Neural cell (in vitro differentiated cells): Measurements from ENCODE around the gene VAX1. TPM values are rescaled to one million over a fixed set of nuclear protein-coding genes. Genes with fewer than 3 reads are reported as not detected.
A peak's percentile ranks its signal among the peaks of the same experiment; 100 is the strongest.

Experiments
- H2AFZ ChIP-seq: fragments of 200-600, 300-800 bp; sonication (generic), shearing (Covaris generic); 2 replicates; pipeline ENCODE4 v1.6.0; 2014; ENCODE audit warnings: low read depth, mild to moderate bottlenecking, antibody characterized with exemption, low read length, moderate library complexity
- H3F3A ChIP-seq: fragments of 200-600 bp; shearing (Covaris generic); 2 replicates; pipeline ENCODE4 v1.6.1; 2016; ENCODE audit warnings: mild to moderate bottlenecking, moderate library complexity, mixed read lengths, antibody characterized with exemption, low read length; ENCODE audit not compliant: insufficient read depth, poor library complexity, severe bottlenecking
- H3K27ac ChIP-seq: fragments of 200-600, 300-800 bp; sonication (generic), shearing (Covaris generic); 2 replicates; pipeline ENCODE4 v1.5.1; 2014; ENCODE audit warnings: mild to moderate bottlenecking, low read length, moderate library complexity
- H3K27me3 ChIP-seq: fragments of 300-800, 200-600 bp; sonication (generic), shearing (Covaris generic); 2 replicates; pipeline ENCODE4 v1.6.0; 2014; ENCODE audit warnings: mild to moderate bottlenecking, low read depth, low read length, moderate library complexity; ENCODE audit not compliant: insufficient read depth
- H3K36me3 ChIP-seq: fragments of 300-800, 200-600 bp; sonication (generic), shearing (Covaris generic); 2 replicates; pipeline ENCODE4 v1.5.1; 2014; ENCODE audit warnings: mild to moderate bottlenecking, antibody characterized with exemption, low read length, moderate library complexity; ENCODE audit not compliant: insufficient read depth
- H3K4me2 ChIP-seq: fragments of 300-800, 200-600 bp; sonication (generic), shearing (Covaris generic); 2 replicates; pipeline ENCODE4 v1.6.0; 2014; ENCODE audit warnings: mild to moderate bottlenecking, low read length
- H3K4me3 ChIP-seq: fragments of 300-800, 200-600 bp; sonication (generic), shearing (Covaris generic); 2 replicates; pipeline ENCODE4 v1.5.1; 2014; ENCODE audit warnings: mild to moderate bottlenecking, low read length, moderate library complexity
- H3K79me2 ChIP-seq: fragments of 200-600 bp; shearing (Covaris generic); replicated peaks from 2 replicates; pipeline ENCODE4 v1.6.0; 2014; ENCODE audit warnings: mild to moderate bottlenecking, low read length, moderate library complexity; ENCODE audit not compliant: insufficient read depth
- H3K9ac ChIP-seq: fragments of 300-800, 200-600 bp; sonication (generic), shearing (Covaris generic); 2 replicates; pipeline ENCODE4 v1.6.1; 2016; ENCODE audit warnings: mild to moderate bottlenecking, low read length, mixed read lengths
- H3K9me2 ChIP-seq: fragments of 200-600 bp; shearing (Covaris generic); 2 replicates; pipeline ENCODE4 v1.6.1; 2016; ENCODE audit warnings: mild to moderate bottlenecking, low read length, mixed read lengths; ENCODE audit not compliant: insufficient read depth
- H3K9me3 ChIP-seq: fragments of 200-600, 300-800 bp; sonication (generic), shearing (Covaris generic); 2 replicates; pipeline ENCODE4 v1.6.1; 2016; ENCODE audit warnings: mild to moderate bottlenecking, mixed run types, low read length, moderate library complexity, mixed read lengths
- H4K20me1 ChIP-seq: fragments of 200-600 bp; shearing (Covaris generic); 2 replicates; pipeline ENCODE4 v1.6.1; 2016; ENCODE audit warnings: mild to moderate bottlenecking, mixed run types; ENCODE audit not compliant: insufficient read depth
- CTCF ChIP-seq: fragments of 450-650 bp; IDR thresholded peaks from 2 replicates; pipeline ENCODE4 v1.5.1; 2014; ENCODE audit warnings: antibody characterized with exemption, mild to moderate bottlenecking, moderate library complexity; ENCODE audit not compliant: poor library complexity, severe bottlenecking
- EP300 ChIP-seq: fragments of 450-650 bp; conservative IDR thresholded peaks from 2 replicates; pipeline ENCODE4 v1.6.1; 2014; ENCODE audit warnings: antibody characterized with exemption, mild to moderate bottlenecking, moderate library complexity; ENCODE audit not compliant: poor library complexity, severe bottlenecking
- EZH2 ChIP-seq: fragments of 200-600, 300-800 bp; shearing (Covaris generic), sonication (generic); IDR thresholded peaks from 2 replicates; pipeline ENCODE4 v1.6.1; 2014; ENCODE audit warnings: antibody characterized with exemption, low read length, borderline replicate concordance, mild to moderate bottlenecking; ENCODE audit not compliant: insufficient read depth, poor library complexity, severe bottlenecking
- MXI1 ChIP-seq: fragments of 450-650 bp; conservative IDR thresholded peaks from 2 replicates; pipeline ENCODE4 v1.6.1; 2014; ENCODE audit warnings: antibody characterized with exemption, mild to moderate bottlenecking; ENCODE audit not compliant: poor library complexity, severe bottlenecking
- POLR2AphosphoS5 ChIP-seq: IDR thresholded peaks from 2 replicates; pipeline ENCODE4 v1.6.1; 2012
- RAD21 ChIP-seq: fragments of 450-650 bp; conservative IDR thresholded peaks from 2 replicates; pipeline ENCODE4 v1.6.1; 2014; ENCODE audit warnings: antibody characterized with exemption, mild to moderate bottlenecking, moderate library complexity
- SMC3 ChIP-seq: fragments of 450-650 bp; conservative IDR thresholded peaks from 2 replicates; pipeline ENCODE4 v1.6.1; 2014; ENCODE audit warnings: antibody characterized with exemption, mild to moderate bottlenecking, moderate library complexity; ENCODE audit not compliant: poor library complexity
- TAF1 ChIP-seq: IDR thresholded peaks from 2 replicates; pipeline ENCODE4 v1.6.1; 2012; ENCODE audit warnings: low read depth
- polyA plus RNA-seq: library from polyadenylated mRNA; depleted of rRNA; stranded (reverse); fragments of >200 nt; gene quantifications from 2 replicates; pipeline ENCODE4 v1.2.3, GENCODE V29; 2014
- TF ChIP-seq, protein P1 (sequence below): IDR thresholded peaks from 2 replicates; pipeline ENCODE4 v1.6.1; 2012; ENCODE audit warnings: borderline replicate concordance

The VAX1 gene
- polyA plus RNA-seq, 1 donor from 2014 or later: 0.63 TPM

GRCh38 chr10:117163061-117163953, 25.2 kb upstream of the VAX1 start:
- Histone ChIP-seq H3K9me3 (no peaks in the 10 kb centered on the region), H3K4me2 (no peak overlapping the region), H3K27ac (no peak overlapping the region), H3K27me3 (peaks cover 98% of the 10 kb centered on the region), H3K9me2 (no peaks in the 10 kb centered on the region), H4K20me1 (no peaks in the 10 kb centered on the region), H3K4me3 (peak overlapping the region; percentile 64), H2AFZ (no peak overlapping the region), H3K9ac (no peak overlapping the region), H3F3A (no peaks in the 10 kb centered on the region), H3K79me2 (no peaks in the 10 kb centered on the region), H3K36me3 (no peaks in the 10 kb centered on the region)
- TF ChIP-seq EP300 (no peak), POLR2AphosphoS5 (no peak), CTCF (peak; percentile 52), EZH2 (peak; percentile 78), RAD21 (no peak), TAF1 (no peak), SMC3 (no peak), MXI1 (no peak)
- TF ChIP-seq, protein P1, sequence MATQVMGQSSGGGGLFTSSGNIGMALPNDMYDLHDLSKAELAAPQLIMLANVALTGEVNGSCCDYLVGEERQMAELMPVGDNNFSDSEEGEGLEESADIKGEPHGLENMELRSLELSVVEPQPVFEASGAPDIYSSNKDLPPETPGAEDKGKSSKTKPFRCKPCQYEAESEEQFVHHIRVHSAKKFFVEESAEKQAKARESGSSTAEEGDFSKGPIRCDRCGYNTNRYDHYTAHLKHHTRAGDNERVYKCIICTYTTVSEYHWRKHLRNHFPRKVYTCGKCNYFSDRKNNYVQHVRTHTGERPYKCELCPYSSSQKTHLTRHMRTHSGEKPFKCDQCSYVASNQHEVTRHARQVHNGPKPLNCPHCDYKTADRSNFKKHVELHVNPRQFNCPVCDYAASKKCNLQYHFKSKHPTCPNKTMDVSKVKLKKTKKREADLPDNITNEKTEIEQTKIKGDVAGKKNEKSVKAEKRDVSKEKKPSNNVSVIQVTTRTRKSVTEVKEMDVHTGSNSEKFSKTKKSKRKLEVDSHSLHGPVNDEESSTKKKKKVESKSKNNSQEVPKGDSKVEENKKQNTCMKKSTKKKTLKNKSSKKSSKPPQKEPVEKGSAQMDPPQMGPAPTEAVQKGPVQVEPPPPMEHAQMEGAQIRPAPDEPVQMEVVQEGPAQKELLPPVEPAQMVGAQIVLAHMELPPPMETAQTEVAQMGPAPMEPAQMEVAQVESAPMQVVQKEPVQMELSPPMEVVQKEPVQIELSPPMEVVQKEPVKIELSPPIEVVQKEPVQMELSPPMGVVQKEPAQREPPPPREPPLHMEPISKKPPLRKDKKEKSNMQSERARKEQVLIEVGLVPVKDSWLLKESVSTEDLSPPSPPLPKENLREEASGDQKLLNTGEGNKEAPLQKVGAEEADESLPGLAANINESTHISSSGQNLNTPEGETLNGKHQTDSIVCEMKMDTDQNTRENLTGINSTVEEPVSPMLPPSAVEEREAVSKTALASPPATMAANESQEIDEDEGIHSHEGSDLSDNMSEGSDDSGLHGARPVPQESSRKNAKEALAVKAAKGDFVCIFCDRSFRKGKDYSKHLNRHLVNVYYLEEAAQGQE: no peak

- no peaks in the 10 kb centered on the region for H3K9me3 ChIP-seq
- no peak overlapping the region for H2AFZ ChIP-seq
- H3K9ac ChIP-seq: no peak overlapping the region
- no peaks in the 10 kb centered on the region for H3K79me2 ChIP-seq
- no peaks in the 10 kb centered on the region for H3K36me3 ChIP-seq
- H3K27ac ChIP-seq: no peak overlapping the region
- H4K20me1 ChIP-seq: no peaks in the 10 kb centered on the region
- TF ChIP-seq POLR2AphosphoS5 (no peak), TAF1 (no peak), SMC3 (no peak), CTCF (no peak), EP300 (no peak), MXI1 (no peak), RAD21 (no peak), EZH2 (no peak)
- TF ChIP-seq, protein P1: no peak
- H3K27me3 ChIP-seq: peaks cover 97% of the 10 kb centered on the region
- H3F3A ChIP-seq: no peaks in the 10 kb centered on the region
- no peaks in the 10 kb centered on the region for H3K9me2 ChIP-seq
- H3K4me3 ChIP-seq: peak overlapping the region; percentile 64
- no peak overlapping the region for H3K4me2 ChIP-seq
Observed at GRCh38 chr10:117162093-117163060, 24.3 kb upstream of the VAX1 start.
